SJCRH30 (cell line): ENCODE measurements around the gene TUBA1A. TPM values are rescaled to one million over a fixed set of nuclear protein-coding genes. Genes with fewer than 3 reads are reported as not detected.
A peak's percentile ranks its signal among the peaks of the same experiment; 100 is the strongest.
"Not testable (repeated sequence)": the region's sequence is repeated elsewhere in the genome, so short reads cannot be mapped to it uniquely, and the experiment has no call there.

Source experiments
- DNase-seq, 2 experiments: peaks; one replicate each; pipeline ENCODE4 v3.0.0-alpha.2; 2015 to 2020
- H3K27ac ChIP-seq: fragments of 250-450 bp; sonication (Bioruptor Pico); 2 replicates; pipeline ENCODE4 v1.5.1; 2020; ENCODE audit warnings: mild to moderate bottlenecking, moderate library complexity
- H3K27me3 ChIP-seq: fragments of 250-450 bp; sonication (Bioruptor Pico); 2 replicates; pipeline ENCODE4 v1.5.1; 2020; ENCODE audit warnings: mild to moderate bottlenecking, moderate library complexity
- H3K36me3 ChIP-seq: fragments of 250-450 bp; sonication (Bioruptor Pico); 2 replicates; pipeline ENCODE4 v1.5.1; 2020; ENCODE audit warnings: mild to moderate bottlenecking, moderate library complexity
- H3K4me1 ChIP-seq: fragments of 250-450 bp; sonication (Bioruptor Pico); 2 replicates; pipeline ENCODE4 v1.5.1; 2020; ENCODE audit warnings: mild to moderate bottlenecking, moderate library complexity
- H3K4me3 ChIP-seq: fragments of 250-450 bp; sonication (Bioruptor Pico); 2 replicates; pipeline ENCODE4 v1.5.1; 2020; ENCODE audit warnings: mild to moderate bottlenecking, moderate library complexity
- H3K9me3 ChIP-seq: fragments of 250-450 bp; sonication (Bioruptor Pico); replicated peaks from 2 replicates; pipeline ENCODE4 v1.5.1; 2020; ENCODE audit warnings: mild to moderate bottlenecking, moderate library complexity
- total RNA-seq: library from RNA; depleted of rRNA; stranded (reverse); fragments of >200 nt; shearing (Covaris generic); gene quantifications from 2 replicates; pipeline ENCODE4 v1.2.3, GENCODE V29; 2014; rRNA removed

The TUBA1A gene
- total RNA-seq, 1 experiment from 2014 or later, result 481 TPM

DNA sequence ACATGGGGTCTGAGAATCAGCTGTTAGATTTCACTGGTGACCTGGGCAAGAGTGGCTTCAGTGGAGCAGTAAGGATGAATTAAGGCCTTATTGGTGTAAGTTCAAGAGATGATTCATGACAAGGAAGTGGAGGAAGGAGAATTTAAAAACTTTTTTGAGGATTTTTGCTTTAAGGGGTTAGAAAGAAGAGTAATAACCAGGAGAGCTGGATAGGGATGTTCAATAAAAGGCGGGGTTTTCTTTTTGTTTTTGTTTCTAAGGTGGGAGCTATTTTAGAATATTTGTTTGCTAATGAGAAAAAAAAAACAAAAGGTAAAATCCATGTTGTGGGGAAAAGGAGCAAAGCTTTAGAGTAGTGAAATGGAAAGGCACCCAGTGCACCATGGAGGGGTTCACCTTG is 42.5 kb downstream of the TUBA1A start:
- Histone ChIP-seq H3K27ac (no peak overlapping the region), H3K36me3 (no peaks in the 10 kb centered on the region), H3K9me3 (no peaks in the 10 kb centered on the region), H3K4me3 (no peak overlapping the region), H3K4me1 (no peaks in the 10 kb centered on the region), H3K27me3 (no peaks in the 10 kb centered on the region)
- DNase-seq, result no peak

DNA sequence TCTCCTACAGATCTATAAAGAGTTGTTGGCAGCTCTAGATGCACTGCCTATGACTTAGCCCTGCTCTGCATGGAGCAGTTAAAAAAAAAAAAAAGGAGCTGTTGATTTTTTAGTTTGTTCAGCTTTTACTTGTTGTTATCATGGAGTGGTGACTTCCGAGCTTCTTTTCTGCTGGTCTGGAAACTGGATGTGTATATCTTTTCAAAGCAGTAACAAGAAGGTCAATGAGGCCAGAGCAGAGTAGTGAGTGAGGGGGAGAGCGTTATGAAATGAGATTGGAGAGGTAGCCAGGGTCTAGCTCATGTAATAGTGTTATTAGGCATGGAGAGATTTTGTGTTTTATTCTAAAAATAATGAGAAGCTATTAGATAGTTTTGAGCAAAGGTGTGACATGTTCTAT is 44.5 kb downstream of the TUBA1A start:
- no peaks in the 10 kb centered on the region for H3K36me3 ChIP-seq
- no peaks in the 10 kb centered on the region for H3K27me3 ChIP-seq
- H3K4me3 ChIP-seq, result no peak overlapping the region
- H3K27ac ChIP-seq, result no peak overlapping the region
- H3K4me1 ChIP-seq, result no peaks in the 10 kb centered on the region
- no peak for DNase-seq
- H3K9me3 ChIP-seq, result no peaks in the 10 kb centered on the region

DNA sequence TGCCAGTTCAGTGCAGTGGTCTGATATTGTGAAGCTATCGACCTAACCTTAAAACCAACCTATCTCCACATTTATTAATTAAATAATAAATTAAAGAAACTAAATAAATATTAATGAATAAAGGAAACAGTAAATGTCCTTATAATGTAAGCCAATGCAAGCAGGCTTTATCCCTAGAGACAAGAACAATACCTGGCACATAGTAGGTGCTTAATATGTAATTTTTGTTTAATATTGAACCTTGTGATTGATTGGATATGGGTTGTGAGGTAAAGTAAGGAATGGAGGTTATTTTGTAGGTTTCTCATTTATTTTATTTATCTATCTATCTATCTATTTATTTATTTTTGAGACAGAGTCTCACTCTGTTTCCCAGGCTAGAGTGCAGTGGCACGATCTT is 49.9 kb downstream of the TUBA1A start:
- H3K9me3 ChIP-seq, result no peaks in the 10 kb centered on the region
- no peak overlapping the region for H3K4me3 ChIP-seq
- DNase-seq, result no peak
- no peak overlapping the region for H3K27ac ChIP-seq
- H3K4me1 ChIP-seq, result no peaks in the 10 kb centered on the region
- H3K36me3 ChIP-seq, result no peaks in the 10 kb centered on the region
- H3K27me3 ChIP-seq, result no peaks in the 10 kb centered on the region

DNA sequence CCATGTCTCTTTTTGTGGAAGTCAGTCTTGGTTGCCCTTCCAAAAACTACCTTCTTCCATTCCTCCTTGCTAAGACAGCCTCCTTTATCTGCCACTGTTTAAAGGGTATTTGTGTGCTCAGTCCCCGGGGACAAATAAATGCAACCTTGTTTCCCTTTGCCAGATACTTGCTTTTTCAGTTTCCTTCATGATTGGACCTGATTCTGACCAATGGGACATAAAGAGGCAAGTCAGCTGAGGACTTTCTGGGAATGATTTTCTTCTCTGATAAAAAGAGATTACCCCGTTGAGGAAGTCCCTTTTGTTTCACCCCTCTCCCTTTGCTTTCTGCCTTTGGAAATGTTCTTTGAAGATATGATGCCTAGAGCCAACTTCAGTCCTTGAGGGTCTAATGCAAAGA is 50.3 kb downstream of the TUBA1A start:
- no peaks in the 10 kb centered on the region for H3K4me1 ChIP-seq
- H3K4me3 ChIP-seq, result no peak overlapping the region
- no peak overlapping the region for H3K27ac ChIP-seq
- no peaks in the 10 kb centered on the region for H3K27me3 ChIP-seq
- H3K9me3 ChIP-seq, result no peaks in the 10 kb centered on the region
- no peaks in the 10 kb centered on the region for H3K36me3 ChIP-seq
- peak in 1 of 2 experiments; percentile 45 for DNase-seq

DNA sequence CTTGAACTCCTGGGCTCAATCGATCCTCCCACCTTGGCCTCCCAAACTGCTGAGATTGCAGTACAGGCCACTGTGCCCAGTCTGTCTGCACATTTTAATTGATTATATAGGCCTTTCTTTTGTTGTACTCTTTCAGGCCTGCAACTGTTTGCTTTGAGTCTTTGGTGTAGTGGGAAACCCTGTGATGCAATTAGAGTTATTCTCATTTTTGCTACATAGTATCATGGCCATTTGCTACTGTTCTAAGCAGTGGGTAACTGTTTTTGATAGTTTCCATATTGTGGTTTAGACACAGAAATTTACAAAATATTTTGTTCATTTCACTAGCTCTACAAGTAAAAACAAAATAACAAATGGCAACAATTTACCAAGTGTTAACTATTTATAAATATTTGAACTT is 51.4 kb downstream of the TUBA1A start:
- DNase-seq, result no peak
- Histone ChIP-seq H3K4me3 (no peak overlapping the region), H3K27me3 (no peaks in the 10 kb centered on the region), H3K27ac (no peak overlapping the region), H3K9me3 (no peaks in the 10 kb centered on the region), H3K4me1 (peaks cover 4% of the 10 kb centered on the region; the same call in 1 of the 2 replicates), H3K36me3 (no peaks in the 10 kb centered on the region)

DNA sequence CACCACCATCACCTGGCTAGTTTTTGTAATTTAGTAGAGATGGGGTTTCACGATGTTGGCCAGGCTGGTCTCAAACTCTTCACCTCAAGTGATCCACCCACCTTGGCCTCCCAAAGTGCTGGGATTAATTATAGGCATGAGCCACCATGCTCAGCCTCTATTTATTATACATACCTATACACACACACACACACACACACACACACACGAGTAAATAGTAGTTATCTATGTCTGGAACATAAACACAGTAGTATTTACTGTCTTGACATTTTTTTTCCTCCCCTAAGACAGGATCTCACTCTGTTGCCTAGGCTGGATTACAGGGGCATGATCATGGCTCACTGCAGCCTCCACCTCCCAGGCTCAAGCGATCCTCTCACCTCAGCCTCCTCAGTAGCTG is 51.9 kb downstream of the TUBA1A start:
- DNase-seq, H3K36me3 ChIP-seq, H3K4me1 ChIP-seq, H3K27ac ChIP-seq, H3K27me3 ChIP-seq, H3K9me3 ChIP-seq, H3K4me3 ChIP-seq: not testable (repeated sequence)

Other genes starting within 250 kb of the TUBA1A start
- gene ARF3, start 231.6 kb downstream of the TUBA1A start, total RNA-seq, result 80.9 and 82.1 TPM in 2 replicates
- 2.8 and 3.0 TPM in 2 replicates for gene WNT10B, start 217.3 kb downstream of the TUBA1A start, total RNA-seq
- not detected in 2 replicates for gene WNT1, start 210.8 kb downstream of the TUBA1A start, total RNA-seq
- gene DDN, start 189.7 kb downstream of the TUBA1A start, total RNA-seq, result 5.0 and 5.5 TPM in 2 replicates
- gene PRKAG1, start 170.3 kb downstream of the TUBA1A start, total RNA-seq, result 37.1 and 43.0 TPM in 2 replicates
- 30.1 and 31.2 TPM in 2 replicates for gene KMT2D, start 128.3 kb downstream of the TUBA1A start, total RNA-seq
- gene RHEBL1, start 119.1 kb downstream of the TUBA1A start, total RNA-seq, result 8.8 and 9.0 TPM in 2 replicates
- gene DHH, start 94.3 kb downstream of the TUBA1A start, total RNA-seq, result 0.04 and 0.13 TPM in 2 replicates
- gene LMBR1L, start 78.2 kb downstream of the TUBA1A start, total RNA-seq, result 17.8 and 28.9 TPM in 2 replicates
- 5,262 and 5,317 TPM in 2 replicates for gene TUBA1B, start 57.7 kb downstream of the TUBA1A start, total RNA-seq
- 396 and 398 TPM in 2 replicates for gene TUBA1C, start 76.0 kb upstream of the TUBA1A start, total RNA-seq
- gene PRPH, start 106.1 kb upstream of the TUBA1A start, total RNA-seq, result 1.7 and 3.9 TPM in 2 replicates
- gene TROAP, start 134.2 kb upstream of the TUBA1A start, total RNA-seq, result 79.4 and 87.0 TPM in 2 replicates
- 1.7 and 2.1 TPM in 2 replicates for gene C1QL4, start 148.1 kb upstream of the TUBA1A start, total RNA-seq
- gene DNAJC22, start 157.8 kb upstream of the TUBA1A start, total RNA-seq, result 10.7 and 11.9 TPM in 2 replicates
- 67.6 and 72.6 TPM in 2 replicates for gene SPATS2, start 178.4 kb upstream of the TUBA1A start, total RNA-seq